ENCODE measurements around the gene DHH. TPM values are rescaled to one million over a fixed set of nuclear protein-coding genes. Genes with fewer than 3 reads are reported as not detected.
"Not testable (repeated sequence)": the region's sequence is repeated elsewhere in the genome, so short reads cannot be mapped to it uniquely, and the experiment has no call there.

The DHH gene
- total RNA-seq: 1.5 TPM

DNA sequence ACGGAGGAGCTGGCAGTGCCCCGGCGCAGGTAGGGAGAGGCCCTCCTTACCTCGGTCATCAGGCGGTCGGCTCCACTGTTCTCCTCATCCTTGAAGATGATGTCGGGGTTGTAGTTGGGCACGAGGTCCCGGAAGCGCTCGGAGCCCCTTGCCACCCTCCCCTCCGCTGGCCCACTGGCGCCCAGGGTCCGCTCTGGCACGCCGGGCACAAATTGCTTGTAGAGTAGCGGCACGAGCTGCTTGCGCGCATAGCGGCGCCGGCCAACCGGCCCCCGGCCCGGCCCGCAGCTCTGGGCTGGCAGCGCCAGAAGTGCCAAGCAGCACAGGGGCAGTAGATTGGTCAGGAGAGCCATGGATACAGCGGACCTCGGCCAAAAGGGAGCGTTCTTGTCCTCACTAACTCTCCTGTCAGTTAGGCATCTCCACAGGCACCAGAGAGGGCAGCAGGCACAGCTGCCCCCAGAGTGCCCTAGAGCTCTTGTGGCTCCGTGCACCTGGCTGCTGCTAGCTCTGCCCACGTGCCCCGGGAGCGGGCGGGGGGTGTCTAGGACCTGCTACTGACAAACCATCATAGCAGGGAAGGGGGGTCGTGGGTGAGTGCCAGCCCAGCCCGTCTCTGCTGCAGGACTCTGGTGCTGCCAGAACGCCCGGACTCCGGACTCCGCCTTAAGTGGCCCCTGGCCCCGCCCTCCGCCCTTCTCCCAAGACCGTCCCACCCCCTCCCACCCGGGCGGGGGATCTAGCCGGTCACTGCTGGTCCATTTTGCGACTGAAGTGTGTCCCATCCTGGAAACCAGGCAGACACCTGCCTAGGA is at the start of gene DHH:
Gene DHH (minus strand): TSS at position 642 of the 815 bp plus-strand sequence. CDS start 289 bp downstream, at position 353.
- DNase-seq (ENCODE audit: low spot score): no peak

DNA sequence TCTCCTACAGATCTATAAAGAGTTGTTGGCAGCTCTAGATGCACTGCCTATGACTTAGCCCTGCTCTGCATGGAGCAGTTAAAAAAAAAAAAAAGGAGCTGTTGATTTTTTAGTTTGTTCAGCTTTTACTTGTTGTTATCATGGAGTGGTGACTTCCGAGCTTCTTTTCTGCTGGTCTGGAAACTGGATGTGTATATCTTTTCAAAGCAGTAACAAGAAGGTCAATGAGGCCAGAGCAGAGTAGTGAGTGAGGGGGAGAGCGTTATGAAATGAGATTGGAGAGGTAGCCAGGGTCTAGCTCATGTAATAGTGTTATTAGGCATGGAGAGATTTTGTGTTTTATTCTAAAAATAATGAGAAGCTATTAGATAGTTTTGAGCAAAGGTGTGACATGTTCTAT is 49.8 kb upstream of the DHH start:
- no peak for DNase-seq (ENCODE audit: low spot score)

DNA sequence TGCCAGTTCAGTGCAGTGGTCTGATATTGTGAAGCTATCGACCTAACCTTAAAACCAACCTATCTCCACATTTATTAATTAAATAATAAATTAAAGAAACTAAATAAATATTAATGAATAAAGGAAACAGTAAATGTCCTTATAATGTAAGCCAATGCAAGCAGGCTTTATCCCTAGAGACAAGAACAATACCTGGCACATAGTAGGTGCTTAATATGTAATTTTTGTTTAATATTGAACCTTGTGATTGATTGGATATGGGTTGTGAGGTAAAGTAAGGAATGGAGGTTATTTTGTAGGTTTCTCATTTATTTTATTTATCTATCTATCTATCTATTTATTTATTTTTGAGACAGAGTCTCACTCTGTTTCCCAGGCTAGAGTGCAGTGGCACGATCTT is 44.4 kb upstream of the DHH start:
- DNase-seq (ENCODE audit: low spot score): no peak

DNA sequence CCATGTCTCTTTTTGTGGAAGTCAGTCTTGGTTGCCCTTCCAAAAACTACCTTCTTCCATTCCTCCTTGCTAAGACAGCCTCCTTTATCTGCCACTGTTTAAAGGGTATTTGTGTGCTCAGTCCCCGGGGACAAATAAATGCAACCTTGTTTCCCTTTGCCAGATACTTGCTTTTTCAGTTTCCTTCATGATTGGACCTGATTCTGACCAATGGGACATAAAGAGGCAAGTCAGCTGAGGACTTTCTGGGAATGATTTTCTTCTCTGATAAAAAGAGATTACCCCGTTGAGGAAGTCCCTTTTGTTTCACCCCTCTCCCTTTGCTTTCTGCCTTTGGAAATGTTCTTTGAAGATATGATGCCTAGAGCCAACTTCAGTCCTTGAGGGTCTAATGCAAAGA is 44.0 kb upstream of the DHH start:
- no peak for DNase-seq (ENCODE audit: low spot score)

DNA sequence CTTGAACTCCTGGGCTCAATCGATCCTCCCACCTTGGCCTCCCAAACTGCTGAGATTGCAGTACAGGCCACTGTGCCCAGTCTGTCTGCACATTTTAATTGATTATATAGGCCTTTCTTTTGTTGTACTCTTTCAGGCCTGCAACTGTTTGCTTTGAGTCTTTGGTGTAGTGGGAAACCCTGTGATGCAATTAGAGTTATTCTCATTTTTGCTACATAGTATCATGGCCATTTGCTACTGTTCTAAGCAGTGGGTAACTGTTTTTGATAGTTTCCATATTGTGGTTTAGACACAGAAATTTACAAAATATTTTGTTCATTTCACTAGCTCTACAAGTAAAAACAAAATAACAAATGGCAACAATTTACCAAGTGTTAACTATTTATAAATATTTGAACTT is 42.9 kb upstream of the DHH start:
- no peak for DNase-seq (ENCODE audit: low spot score)

DNA sequence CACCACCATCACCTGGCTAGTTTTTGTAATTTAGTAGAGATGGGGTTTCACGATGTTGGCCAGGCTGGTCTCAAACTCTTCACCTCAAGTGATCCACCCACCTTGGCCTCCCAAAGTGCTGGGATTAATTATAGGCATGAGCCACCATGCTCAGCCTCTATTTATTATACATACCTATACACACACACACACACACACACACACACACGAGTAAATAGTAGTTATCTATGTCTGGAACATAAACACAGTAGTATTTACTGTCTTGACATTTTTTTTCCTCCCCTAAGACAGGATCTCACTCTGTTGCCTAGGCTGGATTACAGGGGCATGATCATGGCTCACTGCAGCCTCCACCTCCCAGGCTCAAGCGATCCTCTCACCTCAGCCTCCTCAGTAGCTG is 42.4 kb upstream of the DHH start:
- DNase-seq (ENCODE audit: low spot score): not testable (repeated sequence)

DNA sequence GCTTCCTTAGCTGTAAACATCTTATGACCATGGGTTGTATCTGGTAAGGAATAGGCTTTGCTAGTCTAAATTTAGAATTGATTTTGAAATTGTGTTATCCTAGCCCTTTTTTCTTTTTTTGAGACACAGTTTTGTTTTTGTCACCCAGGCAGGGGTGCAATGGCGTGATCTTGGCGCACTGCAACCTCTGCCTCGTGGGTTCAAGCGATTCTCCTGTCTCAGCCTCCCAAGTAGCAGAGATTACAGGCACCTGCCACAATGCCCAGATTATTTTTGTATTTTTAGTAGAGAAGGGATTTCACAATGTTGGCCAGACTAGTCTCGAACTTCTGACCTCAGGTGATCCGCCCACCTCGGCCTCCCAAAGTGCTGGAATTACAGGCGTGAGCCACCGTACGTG is 39.0 kb upstream of the DHH start:
- no peak for DNase-seq (ENCODE audit: low spot score)

DNA sequence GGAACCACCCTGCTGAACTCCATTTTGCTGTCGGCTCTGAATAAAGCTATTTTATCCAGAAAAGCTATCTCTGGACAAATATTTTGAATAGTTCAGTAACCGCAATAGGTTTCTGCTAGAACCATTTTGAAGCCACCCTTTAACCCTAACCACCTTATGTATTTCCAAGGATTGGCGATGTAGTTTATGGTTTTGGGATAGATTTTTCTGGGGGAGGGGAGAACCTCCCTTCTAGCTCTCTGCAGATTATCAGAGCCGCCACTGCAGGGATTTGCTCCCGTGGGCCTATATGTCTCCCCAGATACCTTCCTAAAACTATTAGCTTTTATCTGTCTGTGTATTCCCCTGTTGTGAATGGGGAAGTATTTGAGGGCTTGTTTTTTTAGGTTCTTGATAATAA is 38.4 kb upstream of the DHH start:
- no peak for DNase-seq (ENCODE audit: low spot score)

DNA sequence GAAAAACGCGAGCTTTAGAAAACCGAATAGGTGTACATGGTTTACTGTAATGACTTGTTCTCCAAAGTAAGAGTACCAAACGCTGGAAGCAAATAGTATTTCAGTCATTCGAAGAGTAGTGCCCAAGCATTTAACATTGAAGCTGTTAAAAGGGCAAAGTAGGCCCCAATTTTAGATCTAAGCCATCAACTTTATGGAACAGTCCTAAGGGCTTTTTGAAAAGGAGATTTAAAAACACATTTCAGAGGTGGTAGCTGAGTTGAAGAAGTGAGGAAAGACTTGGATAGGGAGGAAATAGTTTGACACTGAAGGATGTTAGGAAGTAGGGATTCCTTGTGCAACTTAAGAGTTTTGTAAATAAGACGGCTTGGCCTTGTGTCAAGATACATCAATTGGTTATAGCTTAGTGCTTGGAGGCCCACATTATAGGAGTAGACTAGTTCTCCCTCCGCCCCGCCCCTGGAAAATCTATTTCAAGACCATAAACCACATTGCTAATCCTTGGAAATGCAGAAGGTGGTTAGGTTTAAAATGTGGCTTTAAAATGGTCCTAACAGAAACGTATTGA is 37.4 kb upstream of the DHH start:
- DNase-seq (ENCODE audit: low spot score): no peak

DNA sequence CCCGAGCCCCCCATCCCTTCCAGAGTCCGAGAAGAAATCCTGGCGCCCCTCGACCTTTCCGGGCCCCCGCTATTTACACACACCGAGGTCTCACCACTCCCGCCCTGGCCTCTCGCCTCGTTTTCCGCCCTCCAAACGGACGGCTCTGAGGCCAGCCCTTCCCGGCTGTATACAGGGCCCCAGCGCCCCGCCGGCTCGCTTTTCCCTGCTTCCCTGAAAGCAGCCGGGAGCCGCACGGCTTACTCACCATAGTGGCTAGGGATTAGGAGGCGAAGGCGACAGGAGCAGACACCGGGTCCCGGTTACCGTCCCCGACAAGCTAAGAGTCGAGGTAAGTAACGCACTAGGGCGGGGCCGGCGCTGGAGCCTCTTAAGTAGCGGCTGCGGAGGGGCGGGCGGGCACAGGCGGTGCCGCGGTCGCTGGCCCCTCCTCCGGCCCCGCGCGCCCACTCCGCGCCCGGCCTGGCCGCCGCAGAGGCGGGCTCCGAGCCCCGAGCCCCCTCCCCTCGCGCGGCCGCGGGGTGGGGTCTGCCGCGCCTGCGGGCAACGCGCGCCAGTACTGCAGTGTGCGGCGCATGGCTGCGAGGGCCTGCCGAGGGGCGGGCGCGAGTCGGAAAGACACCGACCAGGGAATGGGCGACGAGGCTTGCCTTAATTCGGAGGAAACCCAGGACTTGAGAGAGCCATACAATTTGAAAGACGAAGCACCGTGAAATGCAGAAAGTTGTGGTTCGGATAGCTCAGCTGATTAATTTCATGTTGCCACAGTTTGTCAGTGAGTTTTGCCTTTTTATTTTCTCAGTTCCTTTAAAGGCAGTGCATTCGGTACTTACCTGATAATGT is 36.7 kb upstream of the DHH start, which contains the start of gene TUBA1B:
Gene TUBA1B (minus strand): TSS at position 345 of the 843 bp plus-strand sequence. CDS start 95 bp downstream, at position 250.
- DNase-seq (ENCODE audit: low spot score): peak; percentile 91

DNA sequence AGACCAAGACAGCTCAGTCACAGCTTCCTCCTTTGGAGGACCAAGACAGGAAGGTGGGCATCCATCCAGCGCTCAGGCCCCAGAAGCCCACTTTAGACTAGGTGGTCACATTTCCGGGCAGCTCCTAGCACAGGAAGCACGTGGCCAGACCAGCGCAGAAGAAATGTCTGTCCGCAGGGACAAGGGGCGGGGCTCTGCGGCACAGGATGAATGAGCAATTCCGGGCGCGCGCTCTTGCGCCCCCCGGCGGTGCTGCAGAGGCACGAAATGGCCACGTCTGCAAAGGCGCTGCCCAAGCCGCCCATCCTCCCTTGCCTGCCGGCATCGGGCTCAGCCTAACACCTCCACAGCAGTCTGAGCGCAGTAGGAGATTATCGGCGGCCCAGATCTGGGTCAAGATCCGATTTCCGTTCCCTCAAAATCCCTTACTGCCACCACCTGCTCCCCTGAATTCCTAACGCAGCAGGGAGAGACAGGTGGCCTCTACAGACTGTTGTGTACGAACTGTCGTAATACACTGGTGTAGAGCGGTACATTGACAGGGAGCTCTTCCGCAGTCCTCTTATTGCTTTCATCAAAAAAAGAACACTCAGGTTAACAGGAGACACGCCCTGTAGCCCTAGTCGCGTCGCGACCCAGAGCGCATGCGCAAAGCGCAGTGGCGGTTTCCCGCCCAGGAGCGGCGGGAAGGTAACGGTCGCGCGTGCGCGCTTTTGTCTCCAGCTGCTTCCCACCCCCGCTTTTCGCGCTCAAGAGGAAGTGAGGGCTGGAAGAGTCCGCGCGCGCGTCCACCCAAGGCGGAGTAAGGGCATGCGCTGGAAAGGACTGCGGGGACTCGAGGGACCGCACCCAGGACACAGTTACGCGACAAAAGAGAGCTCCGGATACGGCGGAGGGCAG is 35.8 kb upstream of the DHH start:
- DNase-seq (ENCODE audit: low spot score): peak; percentile 95

DNA sequence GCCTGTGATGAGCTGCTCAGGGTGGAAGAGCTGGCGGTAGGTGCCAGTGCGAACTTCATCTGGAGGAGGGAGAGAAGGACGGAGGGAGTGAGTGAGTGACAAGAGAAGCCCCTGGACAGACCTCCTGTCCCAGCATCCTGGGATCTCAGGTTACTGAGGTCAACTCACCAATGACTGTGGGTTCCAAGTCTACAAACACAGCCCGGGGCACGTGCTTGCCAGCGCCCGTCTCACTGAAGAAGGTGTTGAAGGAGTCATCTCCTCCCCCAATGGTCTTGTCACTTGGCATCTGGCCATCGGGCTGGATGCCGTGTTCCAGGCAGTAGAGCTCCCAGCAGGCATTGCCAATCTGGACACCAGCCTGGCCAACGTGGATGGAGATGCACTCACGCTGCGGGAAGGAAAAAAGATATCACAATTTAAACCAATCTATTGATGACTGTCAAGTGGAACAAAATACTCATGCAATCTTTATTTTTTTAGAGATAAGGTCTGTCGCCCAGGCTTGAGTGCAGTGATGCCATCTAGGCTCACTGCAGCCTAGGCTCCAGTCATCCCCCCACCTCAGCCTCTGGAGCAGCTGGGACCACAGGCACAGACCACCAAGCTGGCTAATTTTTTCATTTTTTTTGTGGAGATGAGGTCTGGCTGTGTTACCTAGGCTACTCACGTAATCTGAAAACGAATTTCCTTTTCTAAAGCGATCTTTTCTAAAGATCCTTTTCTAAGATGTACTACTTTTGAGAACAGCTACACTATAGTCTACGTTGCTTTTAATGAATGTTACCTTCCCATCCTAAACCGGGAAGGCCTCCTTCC is 34.9 kb upstream of the DHH start:
- no peak for DNase-seq (ENCODE audit: low spot score)

DNA sequence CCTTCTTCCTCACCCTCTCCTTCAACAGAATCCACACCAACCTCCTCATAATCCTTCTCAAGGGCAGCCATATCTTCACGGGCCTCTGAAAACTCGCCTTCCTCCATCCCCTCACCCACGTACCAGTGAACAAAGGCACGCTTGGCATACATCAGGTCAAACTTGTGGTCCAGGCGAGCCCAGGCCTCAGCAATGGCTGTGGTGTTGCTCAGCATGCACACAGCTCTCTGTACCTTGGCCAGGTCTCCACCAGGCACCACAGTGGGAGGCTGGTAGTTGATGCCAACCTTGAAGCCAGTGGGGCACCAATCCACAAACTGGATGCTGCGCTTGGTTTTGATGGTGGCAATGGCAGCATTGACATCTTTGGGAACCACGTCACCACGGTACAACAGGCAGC is 33.4 kb upstream of the DHH start:
- DNase-seq (ENCODE audit: low spot score): not testable (repeated sequence)

DNA sequence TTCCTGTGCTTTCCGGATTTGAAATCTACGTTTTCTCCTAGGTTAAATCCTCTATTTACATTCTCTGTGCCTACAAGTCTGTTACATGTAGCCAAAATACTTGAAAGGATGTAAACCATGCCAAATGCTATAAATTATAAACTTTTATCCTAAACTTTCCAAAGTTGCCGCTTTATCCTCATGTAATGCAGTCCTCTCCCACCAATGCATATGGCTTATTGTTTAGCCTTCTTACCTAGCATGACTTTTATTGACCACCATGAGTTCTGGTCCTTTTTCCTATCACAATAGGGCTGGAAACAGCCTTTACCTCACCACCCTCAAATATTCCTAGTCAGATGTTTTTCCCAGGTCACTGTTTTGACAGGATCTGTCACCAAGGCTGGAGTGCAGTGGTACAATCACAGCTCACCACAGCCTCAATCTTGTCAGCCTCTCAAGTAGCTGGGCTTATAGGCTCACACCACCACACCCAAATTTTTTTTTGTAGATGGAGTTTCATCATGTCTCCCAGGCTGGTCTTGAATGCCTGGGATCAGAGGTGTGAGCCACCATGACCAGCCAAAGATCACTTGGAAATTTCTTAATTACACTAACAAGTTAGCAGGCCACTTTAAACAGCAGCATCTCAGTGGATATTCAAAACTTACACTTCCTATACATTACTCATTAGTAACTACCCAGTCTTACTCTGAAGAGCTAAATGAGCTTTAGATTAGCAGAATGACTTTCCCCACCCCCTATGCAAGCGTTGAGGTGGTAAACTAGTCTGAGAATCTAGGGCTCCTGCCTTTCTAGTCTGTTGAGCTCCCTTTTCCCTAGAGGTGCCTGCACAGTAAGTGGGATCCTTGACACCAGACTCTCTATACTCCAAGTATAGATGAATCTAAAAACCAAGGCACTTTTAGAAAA is 32.5 kb upstream of the DHH start:
- DNase-seq (ENCODE audit: low spot score): no peak

DNA sequence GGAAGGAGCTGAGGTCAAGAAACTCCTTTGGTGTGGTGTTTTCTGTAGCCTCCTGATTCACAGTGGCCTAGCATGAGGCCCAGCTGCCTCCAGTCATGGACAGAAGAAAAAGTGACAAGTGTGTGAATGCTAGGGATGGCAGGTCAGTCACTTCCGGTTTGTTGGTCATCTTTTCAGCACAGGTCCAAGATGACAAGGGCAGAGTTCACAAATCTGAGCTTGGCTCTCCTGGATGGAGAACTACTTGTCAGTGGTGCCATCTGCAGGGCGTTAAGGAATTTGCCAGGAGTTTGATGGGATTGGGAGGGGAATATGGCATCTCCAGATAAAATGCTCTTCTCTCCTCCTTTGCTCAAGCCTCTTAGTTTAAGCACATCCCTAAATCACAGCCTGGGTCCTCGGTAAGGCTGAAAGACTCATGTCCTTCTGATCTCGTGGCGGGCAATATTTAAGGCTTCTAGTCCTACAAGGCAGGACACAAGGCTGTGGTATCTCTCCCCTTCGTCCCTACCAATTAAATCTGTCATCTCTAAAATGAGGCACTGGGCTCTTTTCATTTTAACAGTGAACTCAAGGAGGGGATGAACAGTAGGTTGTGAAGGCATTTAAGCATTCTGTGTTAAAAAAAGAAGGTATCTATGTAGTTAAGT is 26.6 kb upstream of the DHH start:
- peak; percentile 41 for DNase-seq (ENCODE audit: low spot score)

DNA sequence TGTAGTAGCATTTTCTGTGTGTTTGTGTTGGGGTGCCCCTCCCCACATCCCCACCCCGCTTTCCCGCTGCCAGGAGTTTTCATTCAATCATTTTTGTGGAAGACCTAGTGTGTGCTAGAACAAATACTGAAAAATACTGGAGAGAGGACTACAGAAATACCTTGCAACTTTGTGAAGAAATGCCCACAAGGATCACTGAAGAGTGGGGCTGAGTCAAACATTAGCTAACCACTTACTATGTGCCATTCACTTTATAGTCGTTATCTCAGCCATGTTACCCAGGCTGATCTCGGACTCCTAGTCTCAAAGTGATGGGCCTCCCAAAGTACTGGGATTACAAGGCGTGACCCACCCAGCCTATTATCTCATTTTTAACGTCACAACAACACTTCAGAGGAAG is 16.6 kb upstream of the DHH start:
- DNase-seq (ENCODE audit: low spot score): no peak

DNA sequence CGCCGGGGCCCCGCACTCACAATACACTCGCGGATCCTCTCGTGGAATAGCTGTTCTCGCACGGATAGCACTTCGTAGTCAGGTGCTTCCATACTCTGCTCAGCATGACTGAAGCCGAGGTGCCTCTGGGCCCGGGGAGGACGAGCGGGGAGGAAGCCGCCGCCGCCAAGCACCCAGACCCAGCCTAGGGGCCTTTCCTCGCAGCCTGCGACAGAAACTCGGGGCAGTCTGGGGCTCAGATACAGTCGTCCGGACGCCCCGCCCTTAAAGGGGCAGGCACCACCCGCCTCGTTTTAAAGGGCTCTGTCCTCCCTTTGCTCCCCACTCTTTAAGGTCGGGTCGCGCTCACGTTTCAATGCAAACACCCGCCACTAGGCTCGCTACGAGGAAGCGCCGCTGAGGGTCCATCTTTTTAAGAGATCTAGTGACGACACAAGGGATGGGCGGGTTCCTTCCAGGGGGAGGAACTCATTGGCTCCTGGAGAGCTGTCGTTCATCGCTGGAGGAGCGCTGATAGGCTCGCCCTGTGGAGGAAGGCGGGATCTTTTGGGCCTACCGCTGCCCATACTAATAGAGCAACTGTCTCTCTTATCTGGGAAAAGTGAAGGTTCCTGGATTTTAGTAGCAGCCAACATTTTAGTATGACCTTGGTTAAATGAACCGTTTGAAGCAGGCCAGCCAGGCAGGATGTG is 16.0 kb upstream of the DHH start, which contains the start of gene LMBR1L:
Gene LMBR1L (minus strand): TSS at position 384 of the 692 bp plus-strand sequence. CDS start 292 bp downstream, at position 92.
- peak; percentile 98 for DNase-seq (ENCODE audit: low spot score)
